ENCODE results near the gene SPEF2. TPM values are rescaled to one million over a fixed set of nuclear protein-coding genes. Genes with fewer than 3 reads are reported as not detected.

Gene SPEF2
- polyA plus RNA-seq, 2 of the 4 experiments (the other 2 are of a cell fraction): 2.2 to 8.7 TPM

- TF ChIP-seq POLR2A (IDR thresholded peaks at IDR 0.05; ENCODE audit: low read length): no peak
Observed at GRCh38 chr5:35656721-35657120, 39.1 kb downstream of the SPEF2 start (continued).

GRCh38 chr5:35657877-35658276, 40.2 kb downstream of the SPEF2 start:
- ChIA-PET CTCF (no interaction called here), POLR2A (no interaction called here)
- whole genome bisulfite sequencing (ENCODE audit: missing lambda C conversion rate): 84% methylated on average over 2 of the region's 2 CpGs
- no peak for FAIRE-seq
- H3K4me2 ChIP-seq: no peak overlapping the region
- no peaks in the 10 kb centered on the region for H3K4me1 ChIP-seq
- no peak for DNase-seq (ENCODE audit: low read depth in 1 of 2, low spot score in 1 of 2)
- H3K27ac ChIP-seq: no peak overlapping the region
- no peak for TF ChIP-seq GATA3 (IDR thresholded peaks at IDR 0.05; ENCODE audit: borderline replicate concordance)
- TF ChIP-seq CBX8 (IDR thresholded peaks at IDR 0.05): no peak
- no peak for TF ChIP-seq NR3C1 (IDR thresholded peaks at IDR 0.05)
- no peak for TF ChIP-seq MYC (IDR thresholded peaks at IDR 0.05; ENCODE audit: borderline replicate concordance, low read length)
- TF ChIP-seq RNF2 (IDR thresholded peaks at IDR 0.05; ENCODE audit: borderline replicate concordance, low read depth): no peak
- TF ChIP-seq NFE2L2 (conservative IDR thresholded peaks at IDR 0.05; ENCODE audit: low read length): no peak
- TF ChIP-seq BCL3 (IDR thresholded peaks at IDR 0.05): no peak
- no peak for TF ChIP-seq RAD21 (conservative IDR thresholded peaks at IDR 0.05 in 1 of 2, IDR thresholded peaks at IDR 0.05 in 1 of 2)
- TF ChIP-seq ATOH8 (CRISPR knock-in tag; IDR thresholded peaks at IDR 0.05; ENCODE audit: low read depth): no peak
- no peak for TF ChIP-seq KDM5A (IDR thresholded peaks at IDR 0.05)
- no peak for TF ChIP-seq JUNB (IDR thresholded peaks at IDR 0.05)
- TF ChIP-seq CEBPB (IDR thresholded peaks at IDR 0.05): no peak
- no peak for TF ChIP-seq HEYL (CRISPR knock-in tag; IDR thresholded peaks at IDR 0.05)
- no peak for TF ChIP-seq HDAC2 (IDR thresholded peaks at IDR 0.05)
- no peak for TF ChIP-seq HOXB5 (CRISPR knock-in tag; IDR thresholded peaks at IDR 0.05)
- no peak for TF ChIP-seq ZNF302 (CRISPR knock-in tag; IDR thresholded peaks at IDR 0.05)
- no peaks in the 10 kb centered on the region for H3K9me3 ChIP-seq
- H3K4me3 ChIP-seq: no peak overlapping the region
- no peak for ATAC-seq

- H3K4me2 ChIP-seq: no peak overlapping the region
- CTCF ChIA-PET: interaction anchor here (1.7 to 1.9 kb wide), 2 partner anchors 118 to 266 kb away, joined by 4 read pairs; no protein-coding TSS in a partner anchor
- ATAC-seq (no peak), DNase-seq (ENCODE audit: low read depth in 1 of 2, low spot score in 1 of 2) (no peak), FAIRE-seq (no peak)
- H3K4me1 ChIP-seq: no peaks in the 10 kb centered on the region
- no peak overlapping the region for H3K27ac ChIP-seq
- POLR2A ChIA-PET: no interaction called here
- no peaks in the 10 kb centered on the region for H3K9me3 ChIP-seq
- TF ChIP-seq HOXB13 (CRISPR knock-in tag; IDR thresholded peaks at IDR 0.05; ENCODE audit: low read depth) (no peak), E2F6 (IDR thresholded peaks at IDR 0.05; ENCODE audit: borderline replicate concordance, low read depth) (no peak), FOSB (CRISPR knock-in tag; IDR thresholded peaks at IDR 0.05) (no peak), ATOH8 (CRISPR knock-in tag; IDR thresholded peaks at IDR 0.05; ENCODE audit: low read depth) (no peak), EP300 (IDR thresholded peaks at IDR 0.05) (no peak), JUN (IDR thresholded peaks at IDR 0.05) (no peak), NR3C1 (IDR thresholded peaks at IDR 0.05) (no peak), ZC3H11A (IDR thresholded peaks at IDR 0.05) (no peak), MAFK (IDR thresholded peaks at IDR 0.05; ENCODE audit: partially characterized antibody) (no peak), BHLHE40 (IDR thresholded peaks at IDR 0.05; ENCODE audit: low read depth, low read length) (no peak)
- no peak overlapping the region for H3K4me3 ChIP-seq
Observed at GRCh38 chr5:35659556-35659955, 41.9 kb downstream of the SPEF2 start.

Data from A549 (cell line).